Measurements from ENCODE around the gene CLSTN2. TPM values are rescaled to one million over a fixed set of nuclear protein-coding genes. Genes with fewer than 3 reads are reported as not detected.

Gene CLSTN2
- total RNA-seq, 1 experiment from 2014 or later: 0.68 TPM

GRCh38 chr3:140288595-140288994 lies 353.6 kb downstream of the CLSTN2 start:
- Histone ChIP-seq H3K4me2 (ENCODE audit: insufficient read depth, insufficient read length, low read length) (no peak overlapping the region), H3K9ac (ENCODE audit: extremely low read depth, insufficient read length, low read length) (no peak overlapping the region)
- no peak overlapping the region for H3K4me3 Mint-ChIP-seq

More at GRCh38 chr3:140288595-140288994, 353.6 kb downstream of the CLSTN2 start:
- H3K79me1 ChIP-seq (ENCODE audit: insufficient read depth, low read depth, low read length, poor library complexity, severe bottlenecking): no peaks in the 10 kb centered on the region
- no peak overlapping the region for H2BK120ac ChIP-seq (ENCODE audit: low read depth, low read length, poor library complexity, severe bottlenecking)
- no peak for DNase-seq
- H3K23me2 ChIP-seq (ENCODE audit: insufficient read length, low read depth, low read length, poor library complexity, severe bottlenecking): no peaks in the 10 kb centered on the region
- H3K56ac ChIP-seq (ENCODE audit: insufficient read length, low read depth, low read length): no peak overlapping the region
- no peaks in the 10 kb centered on the region for H3K79me2 ChIP-seq (ENCODE audit: insufficient read depth, low read length)
- H2BK5ac ChIP-seq (ENCODE audit: insufficient read length, low read length): no peak overlapping the region
- H2BK12ac ChIP-seq (ENCODE audit: insufficient read length, low read depth, low read length): no peak overlapping the region
- H3K27me3 ChIP-seq (ENCODE audit: insufficient read depth, low read length): no peaks in the 10 kb centered on the region
- TF ChIP-seq, protein P1, sequence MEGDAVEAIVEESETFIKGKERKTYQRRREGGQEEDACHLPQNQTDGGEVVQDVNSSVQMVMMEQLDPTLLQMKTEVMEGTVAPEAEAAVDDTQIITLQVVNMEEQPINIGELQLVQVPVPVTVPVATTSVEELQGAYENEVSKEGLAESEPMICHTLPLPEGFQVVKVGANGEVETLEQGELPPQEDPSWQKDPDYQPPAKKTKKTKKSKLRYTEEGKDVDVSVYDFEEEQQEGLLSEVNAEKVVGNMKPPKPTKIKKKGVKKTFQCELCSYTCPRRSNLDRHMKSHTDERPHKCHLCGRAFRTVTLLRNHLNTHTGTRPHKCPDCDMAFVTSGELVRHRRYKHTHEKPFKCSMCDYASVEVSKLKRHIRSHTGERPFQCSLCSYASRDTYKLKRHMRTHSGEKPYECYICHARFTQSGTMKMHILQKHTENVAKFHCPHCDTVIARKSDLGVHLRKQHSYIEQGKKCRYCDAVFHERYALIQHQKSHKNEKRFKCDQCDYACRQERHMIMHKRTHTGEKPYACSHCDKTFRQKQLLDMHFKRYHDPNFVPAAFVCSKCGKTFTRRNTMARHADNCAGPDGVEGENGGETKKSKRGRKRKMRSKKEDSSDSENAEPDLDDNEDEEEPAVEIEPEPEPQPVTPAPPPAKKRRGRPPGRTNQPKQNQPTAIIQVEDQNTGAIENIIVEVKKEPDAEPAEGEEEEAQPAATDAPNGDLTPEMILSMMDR (conservative IDR thresholded peaks at IDR 0.05): no peak
- H3K14ac ChIP-seq (ENCODE audit: insufficient read depth, low read length): no peak overlapping the region
- no peaks in the 10 kb centered on the region for H4K20me1 ChIP-seq (ENCODE audit: control insufficient read depth, insufficient read depth, insufficient read length)
- no peak overlapping the region for H3K27ac ChIP-seq (ENCODE audit: insufficient read length, low read depth, low read length)
- no peak overlapping the region; the same call in 1 of the 2 replicates for H3K4ac ChIP-seq (ENCODE audit: low read depth, low read length)
- no peak overlapping the region for H2BK20ac ChIP-seq (ENCODE audit: low read depth, low read length, poor library complexity, severe bottlenecking)
- H3K4me1 ChIP-seq (ENCODE audit: insufficient read depth, low read length): peaks cover 4% of the 10 kb centered on the region; the same call in 1 of the 2 replicates
- H3K9me3 ChIP-seq (ENCODE audit: control insufficient read depth, low read depth, low read length): no peaks in the 10 kb centered on the region
- Mint-ChIP-seq H3K27me3 (ENCODE audit: low read depth) (peaks cover 10% of the 10 kb centered on the region), H3K4me1 (peaks cover 35 to 48% of the 10 kb centered on the region in 2 experiments), H3K27ac (no peak overlapping the region), H3K36me3 (ENCODE audit: insufficient read depth in 1 of 3, low read depth in 3 of 3) (peaks cover 7 to 15% (median 9%) of the 10 kb centered on the region in 3 experiments; a peak in 5 of 7 replicates), H3K9me3 (peaks cover 5 to 9% of the 10 kb centered on the region in 2 experiments; a peak in 3 of 5 replicates)
- no peak overlapping the region for H4K5ac ChIP-seq (ENCODE audit: insufficient read length, low read depth, low read length)
- H2BK15ac ChIP-seq (ENCODE audit: low read depth, low read length): no peak overlapping the region
- H3T11ph ChIP-seq (ENCODE audit: low read length): no peak overlapping the region
- no peak overlapping the region for H3K23ac ChIP-seq (ENCODE audit: insufficient read length, low read depth, low read length)
- H2AK5ac ChIP-seq (ENCODE audit: insufficient read length, low read length): no peak overlapping the region
- no peak overlapping the region for H4K91ac ChIP-seq (ENCODE audit: insufficient read length, low read depth, low read length)
- WGBS (ENCODE audit: extremely low coverage, insufficient read length, low lambda C conversion rate): no CpG with 5 or more reads among the region's 1 CpG
- no peak overlapping the region for H3K18ac ChIP-seq (ENCODE audit: insufficient read length, low read depth, low read length)
- no peak overlapping the region for H2AFZ ChIP-seq (ENCODE audit: low read length)
- no peak overlapping the region for H4K8ac ChIP-seq (replicated peaks; ENCODE audit: insufficient read length, low read depth, low read length)

All from H9 (cell line).